Measurements from ENCODE around the gene CLEC4M. TPM values are rescaled to one million over a fixed set of nuclear protein-coding genes. Genes with fewer than 3 reads are reported as not detected.
"Not testable (repeated sequence)": the region's sequence is repeated elsewhere in the genome, so short reads cannot be mapped to it uniquely, and the experiment has no call there.

Gene CLEC4M
- total RNA-seq, 1 donor from 2014 or later: 0.59 TPM

DNA sequence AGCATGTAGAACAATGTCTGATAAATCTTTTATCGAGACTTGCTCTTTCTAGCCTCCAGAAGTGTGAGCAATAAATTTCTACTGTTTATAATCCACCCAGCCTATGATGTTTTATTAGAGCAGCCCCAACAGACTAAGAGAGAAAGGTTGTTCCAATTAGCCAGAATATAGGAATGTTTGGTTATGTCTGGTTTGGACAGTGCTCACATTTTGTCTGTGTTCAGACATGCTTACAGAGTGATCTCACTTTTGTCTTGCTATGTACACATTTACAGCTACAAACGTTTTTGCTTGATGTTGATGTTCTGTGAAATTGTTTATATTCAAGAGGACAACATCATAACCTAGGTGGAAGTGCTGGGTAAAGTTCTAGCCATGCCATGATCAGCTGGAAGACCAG lies 48.9 kb downstream of the CLEC4M start:
- DNase-seq: no peak

- DNase-seq: no peak
Observed at GRCh38 chr19:7815325-7815724, 52.3 kb downstream of the CLEC4M start.

DNA sequence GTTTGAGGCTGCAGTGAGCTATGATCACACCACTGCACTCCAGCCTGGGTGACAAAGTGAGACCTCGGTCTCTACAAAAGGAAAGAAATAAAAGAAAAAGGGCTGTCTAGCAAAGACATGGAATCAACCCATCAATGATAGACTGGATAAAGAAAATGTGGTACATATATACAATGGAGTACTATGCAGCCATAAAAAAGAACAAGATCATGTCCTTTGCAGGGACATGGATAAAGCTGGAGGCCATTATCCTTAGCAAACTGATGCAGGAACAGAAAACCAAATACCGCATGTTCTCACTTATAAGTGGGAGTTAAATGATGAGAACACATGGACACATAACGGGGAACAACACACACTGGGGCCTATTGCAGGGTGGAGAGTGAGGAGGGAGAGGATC lies 53.0 kb downstream of the CLEC4M start:
- not testable (repeated sequence) for DNase-seq

GRCh38 chr19:7817801-7818200 lies 54.8 kb downstream of the CLEC4M start:
- no peak for DNase-seq

- no peak for DNase-seq
Observed at GRCh38 chr19:7818806-7819205, 55.8 kb downstream of the CLEC4M start.

Other genes with a start within 250 kb of the CLEC4M start
- 7.4 TPM for gene ZNF358, start 247.1 kb upstream of the CLEC4M start, total RNA-seq
- gene MCOLN1, start 240.6 kb upstream of the CLEC4M start, total RNA-seq: 6.9 TPM
- gene PNPLA6, start 227.5 kb upstream of the CLEC4M start, total RNA-seq: 17.6 TPM
- gene CAMSAP3, start 167.4 kb upstream of the CLEC4M start, total RNA-seq: 5.7 TPM
- 21.9 TPM for gene XAB2, start 133.7 kb upstream of the CLEC4M start, total RNA-seq
- 26.2 TPM for gene PET100, start 133.4 kb upstream of the CLEC4M start, total RNA-seq
- not detected for gene PCP2, start 129.5 kb upstream of the CLEC4M start, total RNA-seq
- gene STXBP2, start 126.1 kb upstream of the CLEC4M start, total RNA-seq: 25.1 TPM
- gene RETN, start 94.2 kb upstream of the CLEC4M start, total RNA-seq: 8.5 TPM
- gene MCEMP1, start 86.2 kb upstream of the CLEC4M start, total RNA-seq: 0.79 TPM
- 19.6 TPM for gene TRAPPC5, start 82.4 kb upstream of the CLEC4M start, total RNA-seq
- gene FCER2, start 61.1 kb upstream of the CLEC4M start, total RNA-seq: 0.20 TPM
- 0.20 TPM for gene CLEC4G, start 31.1 kb upstream of the CLEC4M start, total RNA-seq
- gene CD209, start 15.7 kb upstream of the CLEC4M start, total RNA-seq: 5.8 TPM
- gene EVI5L, start 67.0 kb downstream of the CLEC4M start, total RNA-seq: 8.0 TPM
- gene PRR36, start 111.1 kb downstream of the CLEC4M start, total RNA-seq: 0.10 TPM
- gene LRRC8E, start 125.3 kb downstream of the CLEC4M start, total RNA-seq: 3.9 TPM
- gene MAP2K7, start 140.6 kb downstream of the CLEC4M start, total RNA-seq: 9.7 TPM
- gene TGFBR3L, start 151.6 kb downstream of the CLEC4M start, total RNA-seq: 0.59 TPM
- 5.6 TPM for gene SNAPC2, start 157.1 kb downstream of the CLEC4M start, total RNA-seq
- gene CTXN1, start 162.9 kb downstream of the CLEC4M start, total RNA-seq: 1.4 TPM
- gene TIMM44, start 180.4 kb downstream of the CLEC4M start, total RNA-seq: 36.3 TPM
- 23.1 TPM for gene ELAVL1, start 242.4 kb downstream of the CLEC4M start, total RNA-seq

Measured in skin of body (tissue), 2 donors.